Skeletal muscle satellite cell (primary cell): ENCODE measurements around the gene ETFDH.
"Not testable (repeated sequence)": the region's sequence is repeated elsewhere in the genome, so short reads cannot be mapped to it uniquely, and the experiment has no call there.

Experiments
- H3K27me3 ChIP-seq: 2 replicates; pipeline ENCODE4 v1.7.0; 2013; ENCODE audit warnings: low read length; ENCODE audit not compliant: control insufficient read depth, insufficient read depth
- H3K36me3 ChIP-seq: 2 replicates; pipeline ENCODE4 v1.7.0; 2013; ENCODE audit warnings: mild to moderate bottlenecking, control low read depth, low read length; ENCODE audit not compliant: insufficient read depth
- H3K4me1 ChIP-seq: 2 replicates; pipeline ENCODE4 v1.7.0; 2013; ENCODE audit warnings: low read length; ENCODE audit not compliant: control insufficient read depth, insufficient read depth
- H3K4me2 ChIP-seq: 2 replicates; pipeline ENCODE4 v1.7.0; 2013; ENCODE audit warnings: mild to moderate bottlenecking, low read length
- H3K4me3 ChIP-seq: 2 replicates; pipeline ENCODE4 v1.7.0; 2013; ENCODE audit warnings: low read length
- H3K9ac ChIP-seq: 2 replicates; pipeline ENCODE4 v1.7.0; 2013; ENCODE audit warnings: mild to moderate bottlenecking, low read depth, low read length, moderate library complexity
- H3K9me3 ChIP-seq: replicated peaks from 2 replicates; pipeline ENCODE4 v1.7.0; 2013; ENCODE audit warnings: mild to moderate bottlenecking, control low read depth, low read length

The ETFDH gene

GRCh38 chr4:158663255-158663654, 8.8 kb upstream of the ETFDH start:
- not testable (repeated sequence) for H3K4me2 ChIP-seq, H3K4me3 ChIP-seq, H3K36me3 ChIP-seq, H3K9me3 ChIP-seq, H3K9ac ChIP-seq, H3K4me1 ChIP-seq, H3K27me3 ChIP-seq

- H3K4me2 ChIP-seq, H3K4me3 ChIP-seq, H3K9me3 ChIP-seq, H3K9ac ChIP-seq, H3K36me3 ChIP-seq, H3K27me3 ChIP-seq, H3K4me1 ChIP-seq: not testable (repeated sequence)
Observed at GRCh38 chr4:158663707-158664625, 8.1 kb upstream of the ETFDH start.

- no peaks in the 10 kb centered on the region for H3K36me3 ChIP-seq
- H3K9me3 ChIP-seq = no peaks in the 10 kb centered on the region
- H3K4me3 ChIP-seq = no peak overlapping the region
- H3K9ac ChIP-seq = no peak overlapping the region
- no peak overlapping the region for H3K4me2 ChIP-seq
- peaks cover 4% of the 10 kb centered on the region for H3K4me1 ChIP-seq
- no peaks in the 10 kb centered on the region for H3K27me3 ChIP-seq
Observed at GRCh38 chr4:158664806-158665205, 7.3 kb upstream of the ETFDH start.

GRCh38 chr4:158666892-158667291, 5.2 kb upstream of the ETFDH start:
- Histone ChIP-seq H3K4me1 (peaks cover 4% of the 10 kb centered on the region), H3K36me3 (no peaks in the 10 kb centered on the region), H3K27me3 (no peaks in the 10 kb centered on the region), H3K4me3 (no peak overlapping the region), H3K9me3 (no peaks in the 10 kb centered on the region), H3K9ac (no peak overlapping the region), H3K4me2 (no peak overlapping the region)

- no peaks in the 10 kb centered on the region for H3K36me3 ChIP-seq
- no peaks in the 10 kb centered on the region for H3K9me3 ChIP-seq
- no peak overlapping the region for H3K9ac ChIP-seq
- peaks cover 4% of the 10 kb centered on the region for H3K4me1 ChIP-seq
- no peaks in the 10 kb centered on the region for H3K27me3 ChIP-seq
- H3K4me3 ChIP-seq = no peak overlapping the region
- no peak overlapping the region for H3K4me2 ChIP-seq
Observed at GRCh38 chr4:158667651-158668198, 4.4 kb upstream of the ETFDH start.

- H3K4me3 ChIP-seq = no peak overlapping the region
- H3K4me1 ChIP-seq = peaks cover 4% of the 10 kb centered on the region
- no peaks in the 10 kb centered on the region for H3K36me3 ChIP-seq
- H3K4me2 ChIP-seq = no peak overlapping the region
- H3K9ac ChIP-seq = no peak overlapping the region
- H3K27me3 ChIP-seq = no peaks in the 10 kb centered on the region
- no peaks in the 10 kb centered on the region for H3K9me3 ChIP-seq
Observed at GRCh38 chr4:158669310-158669709, 2.8 kb upstream of the ETFDH start.

- no peaks in the 10 kb centered on the region for H3K27me3 ChIP-seq
- H3K4me3 ChIP-seq = peak overlapping the region; percentile 92
- no peaks in the 10 kb centered on the region for H3K36me3 ChIP-seq
- H3K4me1 ChIP-seq = peaks cover 4% of the 10 kb centered on the region
- peak overlapping the region; percentile 88 for H3K9ac ChIP-seq
- H3K9me3 ChIP-seq = no peaks in the 10 kb centered on the region
- peak overlapping the region; percentile 88 for H3K4me2 ChIP-seq
Observed at GRCh38 chr4:158670975-158671664, 976 bp upstream of the ETFDH start.

- Histone ChIP-seq H3K36me3 (no peaks in the 10 kb centered on the region), H3K4me1 (peaks cover 4% of the 10 kb centered on the region), H3K9me3 (no peaks in the 10 kb centered on the region), H3K4me3 (peak within 1 kb of the TSS; percentile 92), H3K4me2 (peak within 1 kb of the TSS; percentile 88), H3K27me3 (no peaks in the 10 kb centered on the region), H3K9ac (peak within 1 kb of the TSS; percentile 88)
Observed at GRCh38 chr4:158671665-158671914, 506 bp upstream of the ETFDH start, which contains the start of gene C4orf46. Gene C4orf46 (minus strand): TSS chr4:158671887. CDS start chr4:158671801, 86 bp downstream.

GRCh38 chr4:158673633-158674032, 1.5 kb downstream of the ETFDH start:
- H3K4me2 ChIP-seq = no peak overlapping the region

GRCh38 chr4:158676076-158676475, 4.0 kb downstream of the ETFDH start:
- Histone ChIP-seq H3K9me3 (no peaks in the 10 kb centered on the region), H3K4me3 (no peak overlapping the region), H3K9ac (no peak overlapping the region), H3K27me3 (no peaks in the 10 kb centered on the region), H3K36me3 (no peaks in the 10 kb centered on the region), H3K4me2 (no peak overlapping the region), H3K4me1 (no peaks in the 10 kb centered on the region)

More at GRCh38 chr4:158673633-158674032, 1.5 kb downstream of the ETFDH start:
- Histone ChIP-seq H3K4me1 (peaks cover 4% of the 10 kb centered on the region), H3K27me3 (no peaks in the 10 kb centered on the region), H3K9me3 (no peaks in the 10 kb centered on the region), H3K4me3 (no peak overlapping the region), H3K36me3 (no peaks in the 10 kb centered on the region), H3K9ac (no peak overlapping the region)

- no peaks in the 10 kb centered on the region for H3K36me3 ChIP-seq
- no peak overlapping the region for H3K4me2 ChIP-seq
- no peaks in the 10 kb centered on the region for H3K27me3 ChIP-seq
- no peaks in the 10 kb centered on the region for H3K4me1 ChIP-seq
- no peaks in the 10 kb centered on the region for H3K9me3 ChIP-seq
- no peak overlapping the region for H3K4me3 ChIP-seq
- H3K9ac ChIP-seq = no peak overlapping the region
Observed at GRCh38 chr4:158678767-158679166, 6.7 kb downstream of the ETFDH start.
